H1 (cell line): ENCODE data around the gene LRRC72. TPM values are rescaled to one million over a fixed set of nuclear protein-coding genes. Genes with fewer than 3 reads are reported as not detected.

ENCODE experiments used
- CTCF ChIA-PET: fragments of 300-600 bp; sonication (Branson Sonifier 250); formaldehyde crosslinking; loops from one replicate; lab custom pipeline; 2021; ENCODE audit not compliant: partially characterized antibody; lab: Charles Lee
- POLR2A ChIA-PET: fragments of 300-600 bp; sonication (Branson Sonifier 250); formaldehyde crosslinking; loops from one replicate; lab custom pipeline; 2021; ENCODE audit warnings: inconsistent platforms; ENCODE audit not compliant: partially characterized antibody; lab: Charles Lee
- DNase-seq, 2 experiments: peaks; one replicate each; pipeline versions ENCODE4 v3.0.0 to v3.0.0-alpha.2; 2010 to 2022; ENCODE audit warnings: low spot score in 2 of 2, low read depth in 1 of 2, mixed read lengths in 1 of 2
- FAIRE-seq: peaks from 2 replicates; lab custom pipeline; 2011; peaks lifted over from hg19 to GRCh38; lab: Jason Lieb, UNC
- H2AFZ ChIP-seq: 2 replicates; pipeline ENCODE4 v1.8.1; 2012; ENCODE audit warnings: low read length, inconsistent platforms
- H2AK5ac ChIP-seq: 2 replicates; pipeline ENCODE4 v1.6.1; 2013; ENCODE audit warnings: low read depth, low read length
- H2BK120ac ChIP-seq: replicated peaks from 2 replicates; pipeline ENCODE3; 2013; ENCODE audit warnings: low read depth, low read length, inconsistent platforms
- H2BK12ac ChIP-seq: 2 replicates; pipeline ENCODE4 v1.6.1; 2013; ENCODE audit warnings: low read depth, low read length
- H2BK15ac ChIP-seq: 2 replicates; pipeline ENCODE4 v1.6.1; 2013; ENCODE audit warnings: low read length
- H2BK20ac ChIP-seq: 2 replicates; pipeline ENCODE4 v1.6.1; 2013; ENCODE audit warnings: low read length
- H2BK5ac ChIP-seq: 2 replicates; pipeline ENCODE4 v1.6.1; 2013; ENCODE audit warnings: low read depth, low read length
- H3K14ac ChIP-seq: 2 replicates; pipeline ENCODE4 v1.6.1; 2013; ENCODE audit warnings: inconsistent platforms; ENCODE audit not compliant: insufficient read length
- H3K18ac ChIP-seq: 2 replicates; pipeline ENCODE4 v1.6.1; 2013; ENCODE audit warnings: low read length; ENCODE audit errors: extremely low read depth
- H3K23ac ChIP-seq: 2 replicates; pipeline ENCODE4 v1.6.1; 2013; ENCODE audit warnings: inconsistent platforms; ENCODE audit not compliant: insufficient read length
- H3K23me2 ChIP-seq: 2 replicates; pipeline ENCODE4 v1.6.1; 2013; ENCODE audit warnings: low read depth, low read length
- H3K27ac ChIP-seq: 2 replicates; pipeline ENCODE4 v1.6.1; 2011; ENCODE audit warnings: low read depth, low read length, inconsistent platforms
- H3K27me3 ChIP-seq, 4 experiments: replicated peaks in 1 of 4; 1 replicate in 1 of 4; 2 replicates in 3 of 4; pipeline versions ENCODE4 v1.6.1 to v1.8.1; 2011 to 2013; ENCODE audit warnings: low read length in 3 of 4, mild to moderate bottlenecking in 3 of 4, inconsistent platforms in 2 of 4, mixed read lengths in 2 of 4, moderate library complexity in 1 of 4; ENCODE audit not compliant: control insufficient read depth in 3 of 4, insufficient read depth in 3 of 4; ENCODE audit errors: extremely low read depth in 1 of 4
- H3K36me3 ChIP-seq, 4 experiments: 2 replicates each; pipeline versions ENCODE4 v1.6.1 to v1.8.1; 2011 to 2013; ENCODE audit warnings: mild to moderate bottlenecking in 4 of 4, low read length in 3 of 4, moderate library complexity in 2 of 4, control low read depth in 1 of 4, inconsistent platforms in 1 of 4; ENCODE audit not compliant: insufficient read depth in 4 of 4, control insufficient read depth in 2 of 4
- H3K4ac ChIP-seq: replicated peaks from 2 replicates; pipeline ENCODE3; 2013; ENCODE audit warnings: low read length, low read depth, mixed read lengths, inconsistent platforms; ENCODE audit not compliant: insufficient read length
- H3K4me1 ChIP-seq, 4 experiments: replicated peaks in 1 of 4; 1 replicate in 1 of 4; 2 replicates in 3 of 4; pipeline versions ENCODE4 v1.6.1 to v1.8.1; 2011 to 2013; ENCODE audit warnings: low read length in 3 of 4, inconsistent platforms in 2 of 4, mixed read lengths in 1 of 4; ENCODE audit not compliant: insufficient read depth in 4 of 4, control insufficient read depth in 3 of 4
- H3K4me2 ChIP-seq, 2 experiments: 2 replicates each; pipeline versions ENCODE4 v1.6.1 to v1.8.1; 2011 to 2013; ENCODE audit warnings: low read depth in 2 of 2, low read length in 2 of 2, control low read depth in 1 of 2, inconsistent platforms in 1 of 2, mild to moderate bottlenecking in 1 of 2; ENCODE audit not compliant: insufficient read depth in 1 of 2
- H3K4me3 ChIP-seq, 4 experiments: fragments of 200-600, 300-600 bp in 1 of 4; sonication (generic), shearing (Covaris generic), sonication (Bioruptor Twin) in 1 of 4; 2 replicates each; pipeline versions ENCODE4 v1.5.1 to v1.8.1; 2011 to 2016; ENCODE audit warnings: low read length in 4 of 4, low read depth in 3 of 4, control low read depth in 2 of 4, inconsistent platforms in 2 of 4, mild to moderate bottlenecking in 2 of 4, mixed read lengths in 1 of 4, moderate library complexity in 1 of 4; ENCODE audit not compliant: insufficient read depth in 2 of 4; ENCODE audit errors: extremely low read depth in 1 of 4
- H3K56ac ChIP-seq: replicated peaks from 2 replicates; pipeline ENCODE3; 2013; ENCODE audit warnings: low read depth, mild to moderate bottlenecking, mixed read lengths, low read length, inconsistent platforms; ENCODE audit not compliant: insufficient read length
- H3K79me1 ChIP-seq: 2 replicates; pipeline ENCODE4 v1.6.1; 2013; ENCODE audit warnings: low read depth, low read length, control low read depth
- H3K79me2 ChIP-seq, 2 experiments: 2 replicates each; pipeline versions ENCODE4 v1.6.1 to v1.8.1; 2012 to 2013; ENCODE audit warnings: low read length in 2 of 2, mild to moderate bottlenecking in 2 of 2, inconsistent platforms in 1 of 2; ENCODE audit not compliant: insufficient read depth in 2 of 2, control insufficient read depth in 1 of 2
- H3K9ac ChIP-seq, 4 experiments: replicated peaks in 1 of 4; 1 replicate in 1 of 4; 2 replicates in 3 of 4; pipeline versions ENCODE4 v1.6.1 to v1.8.1; 2011 to 2013; ENCODE audit warnings: low read depth in 3 of 4, low read length in 3 of 4, control low read depth in 2 of 4, mild to moderate bottlenecking in 2 of 4, moderate library complexity in 2 of 4, inconsistent platforms in 1 of 4; ENCODE audit errors: extremely low read depth in 1 of 4
- H3K9me3 ChIP-seq, 2 experiments: 2 replicates each; pipeline versions ENCODE4 v1.6.1 to v1.8.1; 2012 to 2013; ENCODE audit warnings: mild to moderate bottlenecking in 2 of 2, moderate library complexity in 2 of 2, control low read depth in 1 of 2, inconsistent platforms in 1 of 2, low read depth in 1 of 2, low read length in 1 of 2, mixed read lengths in 1 of 2; ENCODE audit not compliant: insufficient read depth in 2 of 2
- H4K20me1 ChIP-seq, 2 experiments: replicated peaks in 1 of 2; 2 replicates each; pipeline versions ENCODE3 to v1.8.1; 2011 to 2013; ENCODE audit warnings: inconsistent platforms in 2 of 2, low read length in 2 of 2, mild to moderate bottlenecking in 1 of 2; ENCODE audit not compliant: insufficient read depth in 2 of 2, control insufficient read depth in 1 of 2
- H4K5ac ChIP-seq: 2 replicates; pipeline ENCODE4 v1.6.1; 2013; ENCODE audit warnings: low read length, low read depth, mixed read lengths, inconsistent platforms; ENCODE audit not compliant: insufficient read length
- H4K8ac ChIP-seq: 2 replicates; pipeline ENCODE4 v1.8.0; 2013; ENCODE audit warnings: mild to moderate bottlenecking, moderate library complexity, low read length, inconsistent platforms; ENCODE audit not compliant: insufficient read depth; ENCODE audit errors: extremely low read depth
- H4K91ac ChIP-seq: replicated peaks from 2 replicates; pipeline ENCODE3; 2013; ENCODE audit warnings: low read length, mixed read lengths, inconsistent platforms; ENCODE audit not compliant: insufficient read length
- BRCA1 ChIP-seq: IDR thresholded peaks from 2 replicates; pipeline ENCODE4 v1.6.1; 2012; ENCODE audit warnings: low read depth, low read length, improper control_type of control experiment
- CHD1 ChIP-seq: IDR thresholded peaks from 2 replicates; pipeline ENCODE4 v1.6.1; 2012; ENCODE audit warnings: low read depth, low read length, improper control_type of control experiment
- CHD2 ChIP-seq: IDR thresholded peaks from 2 replicates; pipeline ENCODE4 v1.6.1; 2012; ENCODE audit warnings: low read length, improper control_type of control experiment
- CTCF ChIP-seq, 3 experiments: IDR thresholded peaks; 1 replicate in 2 of 3; 2 replicates in 1 of 3; pipeline versions ENCODE4 v1.5.1 to v1.6.1; 2011; ENCODE audit warnings: low read length in 3 of 3, mild to moderate bottlenecking in 3 of 3, inconsistent platforms in 2 of 3, low read depth in 1 of 3, moderate library complexity in 1 of 3; ENCODE audit not compliant: insufficient read depth in 1 of 3; ENCODE audit errors: control extremely low read depth in 1 of 3
- EZH2 ChIP-seq: fragments of 200-600 bp; sonication (generic); IDR thresholded peaks from 2 replicates; pipeline ENCODE4 v1.7.1; 2012; ENCODE audit warnings: low read depth, mild to moderate bottlenecking, moderate library complexity, low read length, inconsistent platforms; ENCODE audit not compliant: severe bottlenecking
- GTF2F1 ChIP-seq: IDR thresholded peaks from 2 replicates; pipeline ENCODE4 v1.6.1; 2012; ENCODE audit warnings: low read depth, low read length, improper control_type of control experiment, borderline replicate concordance
- NANOG ChIP-seq: IDR thresholded peaks from 2 replicates; pipeline ENCODE4 v1.6.1; 2011; ENCODE audit warnings: low read length, low read depth, mild to moderate bottlenecking, inconsistent platforms; ENCODE audit not compliant: insufficient read depth, poor library complexity, severe bottlenecking
- POLR2AphosphoS5 ChIP-seq: IDR thresholded peaks from 2 replicates; pipeline ENCODE4 v1.6.1; 2011; ENCODE audit warnings: low read depth, low read length
- SP2 ChIP-seq: IDR thresholded peaks from 2 replicates; pipeline ENCODE4 v1.6.1; 2012; ENCODE audit warnings: mild to moderate bottlenecking, low read length, inconsistent platforms
- TAF7 ChIP-seq: optimal IDR thresholded peaks from 2 replicates; pipeline ENCODE3; 2011; ENCODE audit warnings: low read depth, mild to moderate bottlenecking, inconsistent platforms, low read length, moderate library complexity, borderline replicate concordance
- ZNF274 ChIP-seq: IDR thresholded peaks from 2 replicates; pipeline ENCODE4 v1.7.0; 2012; ENCODE audit warnings: low read length, borderline replicate concordance; ENCODE audit errors: extremely low read depth
- WGBS, 2 experiments: shearing (Covaris generic) in 1 of 2; methylation state at CpG; one replicate each; pipeline versions ENCODE4 v1.1.6 to v1.1.7; 2013 to 2015; ENCODE audit warnings: low lambda C conversion rate in 2 of 2, mixed read lengths in 2 of 2, inconsistent platforms in 1 of 2, low coverage in 1 of 2, missing lambda C conversion rate in 1 of 2; ENCODE audit not compliant: insufficient replicate concordance in 2 of 2, insufficient coverage in 1 of 2, insufficient read length in 1 of 2; ENCODE audit errors: extremely low coverage in 1 of 2, missing lambda C conversion rate in 1 of 2; 5-methylcytosine and 5-hydroxymethylcytosine counted together
- polyA plus RNA-seq, 7 experiments: library from polyadenylated mRNA; depleted of rRNA in 3 of 7; stranded (reverse) in 5 of 7; unstranded in 2 of 7; fragments of >200 nt in 5 of 7; fragments of 200-250 nt in 2 of 7; gene quantifications; 1 replicate in 5 of 7; 2 replicates in 1 of 7; 4 replicates in 1 of 7; pipeline versions ENCODE4 v1.2.1 to v1.2.3, GENCODE V29; 2011 to 2013; ENCODE audit warnings: missing spikeins in 2 of 7, mixed read lengths in 2 of 7
- total RNA-seq: library from RNA; stranded (reverse); fragmentation: NEBNext Ultra II Directional; extraction: Animal tissue kit (Norgen Biotek cat#: 25700); gene quantifications from 2 replicates; pipeline ENCODE4 v1.2.1, GENCODE V29; 2021

LRRC72 gene
- total and polyA plus RNA-seq, 2 of the 8 experiments (the other 6 are each of a cell fraction or from before 2014, with no cell fraction given) = not detected

DNA sequence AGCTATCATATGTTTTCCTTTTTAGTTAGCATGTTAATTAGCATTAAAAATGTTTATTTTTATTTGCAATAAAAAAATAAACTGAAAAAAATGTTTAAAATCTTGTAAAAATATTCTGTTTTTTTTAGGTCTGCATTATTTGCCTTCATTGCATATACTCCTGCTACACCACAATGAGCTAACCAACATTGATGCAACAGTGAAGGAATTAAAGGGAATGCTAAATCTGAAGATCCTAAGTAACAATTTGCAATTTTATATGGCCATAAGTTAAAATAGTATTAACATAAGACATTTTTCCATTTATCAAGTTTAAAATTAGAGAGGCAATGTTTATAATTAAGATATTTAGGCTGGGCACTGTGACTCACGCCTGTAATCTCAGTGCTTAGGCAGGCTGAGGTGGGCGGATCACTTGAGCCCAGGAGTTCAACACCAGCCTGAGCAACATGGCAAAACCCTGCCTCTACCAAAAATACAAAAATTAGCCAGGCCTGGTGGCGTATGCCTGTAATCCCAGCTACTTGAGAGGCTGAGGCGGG lies 32.2 kb downstream of the LRRC72 start:
- ChIA-PET POLR2A (no interaction called here), CTCF (interaction anchor here (1.1 to 2.6 kb wide), 3 partner anchors 10 to 127 kb away, joined by 3 to 10 read pairs (median 5); no protein-coding TSS in a partner anchor)
- H4K20me1 ChIP-seq = no peaks in the 10 kb centered on the region
- no peaks in the 10 kb centered on the region for H3K79me1 ChIP-seq
- H4K8ac ChIP-seq = no peak overlapping the region
- H4K91ac ChIP-seq = no peak overlapping the region
- DNase-seq (no peak), FAIRE-seq (no peak)
- no peak overlapping the region for H3K23ac ChIP-seq
- H2BK15ac ChIP-seq = no peak overlapping the region
- no peaks in the 10 kb centered on the region for H3K27me3 ChIP-seq
- 94% methylated on average over 4 of the region's 4 CpGs; no CpG with 5 or more reads in 1 of the 2 experiments for WGBS, 2 experiments
- H3K4ac ChIP-seq = no peak overlapping the region
- H3K79me2 ChIP-seq = no peaks in the 10 kb centered on the region
- no peak overlapping the region for H3K27ac ChIP-seq
- H3K9me3 ChIP-seq = no peaks in the 10 kb centered on the region
- no peak overlapping the region for H4K5ac ChIP-seq
- H3K4me3 ChIP-seq = no peak overlapping the region
- H3K4me2 ChIP-seq = no peak overlapping the region
- H3K4me1 ChIP-seq = no peaks in the 10 kb centered on the region
- H2AFZ ChIP-seq = no peak overlapping the region
- no peak overlapping the region for H2BK12ac ChIP-seq
- H3K36me3 ChIP-seq = no peaks in the 10 kb centered on the region
- H2BK5ac ChIP-seq = no peak overlapping the region
- no peak overlapping the region for H2AK5ac ChIP-seq
- no peak overlapping the region for H3K14ac ChIP-seq
- no peak overlapping the region for H3K18ac ChIP-seq
- H2BK120ac ChIP-seq = no peak overlapping the region
- no peak overlapping the region for H3K9ac ChIP-seq
- H3K56ac ChIP-seq = no peak overlapping the region
- H2BK20ac ChIP-seq = no peak overlapping the region
- no peaks in the 10 kb centered on the region for H3K23me2 ChIP-seq
- TF ChIP-seq CTCF (IDR thresholded peaks at IDR 0.05; ENCODE audit: control extremely low read depth in 1 of 3, insufficient read depth in 1 of 3, low read depth in 1 of 3, low read length in 3 of 3) (no peak), ZNF274 (no peak), NANOG (no peak), POLR2AphosphoS5 (no peak), GTF2F1 (no peak), CHD1 (no peak), SP2 (no peak), BRCA1 (no peak), TAF7 (no peak), EZH2 (no peak), CHD2 (no peak)
